Measurements from ENCODE around the gene TMCO1.
A peak's percentile ranks its signal among the peaks of the same experiment; 100 is the strongest.
"Not testable (repeated sequence)": the region's sequence is repeated elsewhere in the genome, so short reads cannot be mapped to it uniquely, and the experiment has no call there.

The TMCO1 gene

GRCh38 chr1:165712764-165713163 lies 55.9 kb downstream of the TMCO1 start:
- H3K27ac ChIP-seq = no peak overlapping the region
- TF ChIP-seq CTCF (conservative IDR thresholded peaks at IDR 0.05) (no peak), ZFX (IDR thresholded peaks at IDR 0.05) (no peak)

GRCh38 chr1:165707984-165708706 lies 60.5 kb downstream of the TMCO1 start:
- H3K27ac ChIP-seq = no peak overlapping the region
- TF ChIP-seq ZFX (IDR thresholded peaks at IDR 0.05) (no peak), CTCF (conservative IDR thresholded peaks at IDR 0.05) (no peak)

- TF ChIP-seq ZFX (IDR thresholded peaks at IDR 0.05) (no peak), CTCF (conservative IDR thresholded peaks at IDR 0.05) (no peak)
- H3K27ac ChIP-seq = no peak overlapping the region
Observed at GRCh38 chr1:165703648-165704047, 65.0 kb downstream of the TMCO1 start.

- H3K27ac ChIP-seq = not testable (repeated sequence)
Observed at GRCh38 chr1:165701922-165702321, 66.7 kb downstream of the TMCO1 start.

- TF ChIP-seq CTCF (conservative IDR thresholded peaks at IDR 0.05) = no peak
- no peak for TF ChIP-seq ZFX (IDR thresholded peaks at IDR 0.05)
- no peak overlapping the region for H3K27ac ChIP-seq
Observed at GRCh38 chr1:165699577-165699976, 69.1 kb downstream of the TMCO1 start.

GRCh38 chr1:165698761-165699052 lies 70.0 kb downstream of the TMCO1 start:
- H3K27ac ChIP-seq = peak overlapping the region; percentile 87
- TF ChIP-seq ZFX (IDR thresholded peaks at IDR 0.05) (no peak), CTCF (conservative IDR thresholded peaks at IDR 0.05) (no peak)

GRCh38 chr1:165697881-165698760 lies 70.5 kb downstream of the TMCO1 start, which contains the start of gene ALDH9A1:
Gene ALDH9A1 (minus strand): TSS chr1:165698562. CDS start chr1:165698558, 4 bp downstream.
- TF ChIP-seq ZFX (IDR thresholded peaks at IDR 0.05) (peak; percentile 93), CTCF (conservative IDR thresholded peaks at IDR 0.05) (peak; percentile 74)
- peak within 1 kb of the TSS; percentile 87 for H3K27ac ChIP-seq

Measured in C4-2B (cell line).